ENCODE data around the gene A2M. TPM values are rescaled to one million over a fixed set of nuclear protein-coding genes. Genes with fewer than 3 reads are reported as not detected.

Gene A2M
- total and polyA plus RNA-seq, 4 donors: 377 to 2,674 (median 775) TPM

- Histone ChIP-seq H3K9ac (ENCODE audit: insufficient read depth in 1 of 2, low read length in 2 of 2) (no peak overlapping the region), H3K9me3 (ENCODE audit: control insufficient read depth in 4 of 4, insufficient read depth in 3 of 4, low read length in 3 of 4) (peaks cover 0 to 3% (median 0%) of the 10 kb centered on the region in 4 donors), H3K27ac (ENCODE audit: low read depth in 1 of 2, low read length in 1 of 2) (no peak overlapping the region), H3K27me3 (ENCODE audit: control insufficient read depth in 3 of 3, insufficient read depth in 3 of 3, low read length in 2 of 3) (no peaks in the 10 kb centered on the region), H3K4me1 (ENCODE audit: control insufficient read depth in 5 of 5, insufficient read depth in 5 of 5, low read length in 5 of 5) (peaks cover 0 to 15% (median 0%) of the 10 kb centered on the region in 5 donors), H3K36me3 (ENCODE audit: control insufficient read depth in 4 of 4, insufficient read depth in 4 of 4, low read length in 4 of 4) (no peaks in the 10 kb centered on the region), H3K4me3 (no peak overlapping the region)
- WGBS, 2 donors: 91% methylated on average over 6 of the region's 6 CpGs
- no peak for DNase-seq
- no peak for ATAC-seq (ENCODE audit: insufficient read depth, low FRiP score)
- TF ChIP-seq, protein P1, sequence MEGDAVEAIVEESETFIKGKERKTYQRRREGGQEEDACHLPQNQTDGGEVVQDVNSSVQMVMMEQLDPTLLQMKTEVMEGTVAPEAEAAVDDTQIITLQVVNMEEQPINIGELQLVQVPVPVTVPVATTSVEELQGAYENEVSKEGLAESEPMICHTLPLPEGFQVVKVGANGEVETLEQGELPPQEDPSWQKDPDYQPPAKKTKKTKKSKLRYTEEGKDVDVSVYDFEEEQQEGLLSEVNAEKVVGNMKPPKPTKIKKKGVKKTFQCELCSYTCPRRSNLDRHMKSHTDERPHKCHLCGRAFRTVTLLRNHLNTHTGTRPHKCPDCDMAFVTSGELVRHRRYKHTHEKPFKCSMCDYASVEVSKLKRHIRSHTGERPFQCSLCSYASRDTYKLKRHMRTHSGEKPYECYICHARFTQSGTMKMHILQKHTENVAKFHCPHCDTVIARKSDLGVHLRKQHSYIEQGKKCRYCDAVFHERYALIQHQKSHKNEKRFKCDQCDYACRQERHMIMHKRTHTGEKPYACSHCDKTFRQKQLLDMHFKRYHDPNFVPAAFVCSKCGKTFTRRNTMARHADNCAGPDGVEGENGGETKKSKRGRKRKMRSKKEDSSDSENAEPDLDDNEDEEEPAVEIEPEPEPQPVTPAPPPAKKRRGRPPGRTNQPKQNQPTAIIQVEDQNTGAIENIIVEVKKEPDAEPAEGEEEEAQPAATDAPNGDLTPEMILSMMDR (IDR thresholded peaks at IDR 0.05; ENCODE audit: control extremely low read depth, extremely low read depth): no peak
Measured at GRCh38 chr12:9149372-9149771, 33.7 kb upstream of the A2M start.

GRCh38 chr12:9148926-9149325 lies 33.2 kb upstream of the A2M start:
- TF ChIP-seq, protein P1 (IDR thresholded peaks at IDR 0.05; ENCODE audit: control extremely low read depth, extremely low read depth): no peak
- no peaks in the 10 kb centered on the region for H3K27me3 ChIP-seq (ENCODE audit: control insufficient read depth in 3 of 3, insufficient read depth in 3 of 3, low read length in 2 of 3)
- WGBS, 2 donors: 76 to 89% methylated on average over 2 of the region's 2 CpGs
- H3K9ac ChIP-seq (ENCODE audit: insufficient read depth in 1 of 2, low read length in 2 of 2): no peak overlapping the region
- H3K4me3 ChIP-seq: no peak overlapping the region
- H3K9me3 ChIP-seq (ENCODE audit: control insufficient read depth in 4 of 4, insufficient read depth in 3 of 4, low read length in 3 of 4): peaks cover 0 to 4% (median 1%) of the 10 kb centered on the region in 4 donors
- ATAC-seq (ENCODE audit: insufficient read depth, low FRiP score) (no peak), DNase-seq (peak in 2 of 3 donors; percentile 12 to 23)
- peaks cover 0 to under 1% (median 0%) of the 10 kb centered on the region in 4 donors for H3K36me3 ChIP-seq (ENCODE audit: control insufficient read depth in 4 of 4, insufficient read depth in 4 of 4, low read length in 4 of 4)
- H3K27ac ChIP-seq (ENCODE audit: low read depth in 1 of 2, low read length in 1 of 2): no peak overlapping the region
- peaks cover 0 to 15% (median 0%) of the 10 kb centered on the region in 5 donors for H3K4me1 ChIP-seq (ENCODE audit: control insufficient read depth in 5 of 5, insufficient read depth in 5 of 5, low read length in 5 of 5)

- TF ChIP-seq, protein P1 (IDR thresholded peaks at IDR 0.05; ENCODE audit: control extremely low read depth, extremely low read depth): no peak
- Histone ChIP-seq H3K4me3 (no peak overlapping the region), H3K36me3 (ENCODE audit: control insufficient read depth in 4 of 4, insufficient read depth in 4 of 4, low read length in 4 of 4) (peaks cover 0 to 5% (median 0%) of the 10 kb centered on the region in 4 donors), H3K4me1 (ENCODE audit: control insufficient read depth in 5 of 5, insufficient read depth in 5 of 5, low read length in 5 of 5) (peaks cover 0 to 15% (median 0%) of the 10 kb centered on the region in 5 donors), H3K27ac (ENCODE audit: low read depth in 1 of 2, low read length in 1 of 2) (no peak overlapping the region), H3K9ac (ENCODE audit: insufficient read depth in 1 of 2, low read length in 2 of 2) (no peak overlapping the region), H3K27me3 (ENCODE audit: control insufficient read depth in 3 of 3, insufficient read depth in 3 of 3, low read length in 2 of 3) (no peaks in the 10 kb centered on the region), H3K9me3 (ENCODE audit: control insufficient read depth in 4 of 4, insufficient read depth in 3 of 4, low read length in 3 of 4) (peaks cover 0 to 4% (median 1%) of the 10 kb centered on the region in 4 donors)
- ATAC-seq (ENCODE audit: insufficient read depth, low FRiP score): no peak
- DNase-seq: no peak
- 93 to 97% methylated on average over 2 of the region's 2 CpGs for whole genome bisulfite sequencing, 2 donors
Measured at GRCh38 chr12:9147461-9147860, 31.7 kb upstream of the A2M start.

DNA sequence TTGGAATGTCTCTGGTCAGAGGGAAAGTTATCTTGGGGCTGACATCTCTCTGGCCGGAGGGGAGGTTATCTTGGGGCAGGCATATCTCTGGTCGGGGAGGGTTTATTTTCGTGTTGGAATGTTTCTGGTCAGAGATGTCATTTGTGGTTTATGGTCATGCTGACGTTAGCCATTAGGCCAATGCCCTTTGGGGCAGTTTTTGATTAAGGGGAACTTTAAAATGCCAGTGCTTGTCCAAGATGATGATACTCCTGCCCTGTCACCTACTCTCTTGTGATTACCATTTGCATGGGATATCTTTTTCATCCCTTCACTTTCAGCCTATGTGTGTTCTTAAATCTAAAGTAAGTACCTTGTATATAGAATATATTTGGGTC lies 29.0 kb upstream of the A2M start:
- DNase-seq (no peak), ATAC-seq (ENCODE audit: insufficient read depth, low FRiP score) (no peak)
- no peaks in the 10 kb centered on the region for H3K27me3 ChIP-seq (ENCODE audit: control insufficient read depth in 3 of 3, insufficient read depth in 3 of 3, low read length in 2 of 3)
- H3K4me3 ChIP-seq: no peak overlapping the region
- TF ChIP-seq, protein P1 (IDR thresholded peaks at IDR 0.05; ENCODE audit: control extremely low read depth, extremely low read depth): no peak
- 67 to 86% methylated on average over 4 of the region's 4 CpGs for WGBS, 2 donors
- no peak overlapping the region for H3K27ac ChIP-seq (ENCODE audit: low read depth in 1 of 2, low read length in 1 of 2)
- H3K9ac ChIP-seq (ENCODE audit: insufficient read depth in 1 of 2, low read length in 2 of 2): no peak overlapping the region
- H3K36me3 ChIP-seq (ENCODE audit: control insufficient read depth in 4 of 4, insufficient read depth in 4 of 4, low read length in 4 of 4): peaks cover 0 to 5% (median 0%) of the 10 kb centered on the region in 4 donors
- peaks cover 0 to 4% (median 3%) of the 10 kb centered on the region in 4 donors for H3K9me3 ChIP-seq (ENCODE audit: control insufficient read depth in 4 of 4, insufficient read depth in 3 of 4, low read length in 3 of 4)
- peaks cover 0 to 12% (median 0%) of the 10 kb centered on the region in 5 donors for H3K4me1 ChIP-seq (ENCODE audit: control insufficient read depth in 5 of 5, insufficient read depth in 5 of 5, low read length in 5 of 5)

Measured in lung (tissue), 12 donors.